B cell (primary cell): ENCODE results near the gene HDAC9. TPM values are rescaled to one million over a fixed set of nuclear protein-coding genes. Genes with fewer than 3 reads are reported as not detected.
A peak's percentile ranks its signal among the peaks of the same experiment; 100 is the strongest.

Experiments used
- ATAC-seq: fragments of 200-7000 bp; cut with Tn5 transposase; one replicate; pipeline ENCODE4 v1.10.0; 2021; ENCODE audit warnings: low read depth, mild to moderate bottlenecking, moderate number of reproducible peaks, moderate library complexity
- CTCF ChIA-PET: fragments of 350-600 bp; sonication (Branson Sonifier 250); formaldehyde crosslinking; loops from one replicate; lab custom pipeline; 2021; ENCODE audit warnings: antibody characterized with exemption, inconsistent platforms; lab: Charles Lee
- POLR2A ChIA-PET: fragments of 350-600 bp; sonication (Branson Sonifier 250); formaldehyde crosslinking; loops from one replicate; lab custom pipeline; 2021; ENCODE audit warnings: antibody characterized with exemption; lab: Charles Lee
- DNase-seq: peaks from one replicate; pipeline ENCODE4 v3.0.0; 2013
- H2AFZ ChIP-seq: 2 replicates; pipeline ENCODE4 v1.6.1; 2012; ENCODE audit warnings: mild to moderate bottlenecking, low read depth, low read length; ENCODE audit not compliant: insufficient read depth, poor library complexity, severe bottlenecking
- H3K27ac ChIP-seq, 2 donors: 1 replicate in 1 of 2; 2 replicates in 1 of 2; pipeline ENCODE4 v1.5.1; 2012 to 2013; ENCODE audit warnings: low read length in 2 of 2, mild to moderate bottlenecking in 2 of 2, moderate library complexity in 1 of 2
- H3K27me3 ChIP-seq, 4 experiments: fragments of 200-600 bp in 1 of 4; sonication (generic) in 1 of 4; replicated peaks in 1 of 4; 1 replicate in 2 of 4; 2 replicates in 2 of 4; pipeline versions ENCODE4 v1.6.1 to v1.7.0; 2013 to 2016; ENCODE audit warnings: low read length in 3 of 4, mild to moderate bottlenecking in 2 of 4, mixed read lengths in 1 of 4, moderate library complexity in 1 of 4; ENCODE audit not compliant: insufficient read depth in 4 of 4, control insufficient read depth in 3 of 4; ENCODE audit errors: control extremely low read depth in 1 of 4
- H3K36me3 ChIP-seq, 2 experiments: replicated peaks in 1 of 2; 1 replicate in 1 of 2; 2 replicates in 1 of 2; pipeline versions ENCODE4 v1.6.1 to v1.7.1; 2013; ENCODE audit warnings: low read length in 1 of 2; ENCODE audit not compliant: insufficient read depth in 2 of 2, control insufficient read depth in 1 of 2; ENCODE audit errors: control extremely low read depth in 1 of 2, extremely low read depth in 1 of 2
- H3K4me1 ChIP-seq, 2 donors: fragments of 200-600 bp in 1 of 2; sonication (generic) in 1 of 2; 1 replicate in 1 of 2; 2 replicates in 1 of 2; pipeline versions ENCODE4 v1.5.1 to v1.6.1; 2013 to 2017; ENCODE audit warnings: low read length in 2 of 2; ENCODE audit not compliant: control insufficient read depth in 2 of 2, insufficient read depth in 2 of 2
- H3K4me2 ChIP-seq: replicated peaks from 2 replicates; pipeline ENCODE3; 2012; ENCODE audit warnings: mild to moderate bottlenecking, low read depth, low read length; ENCODE audit not compliant: poor library complexity, severe bottlenecking
- H3K4me3 ChIP-seq, 5 experiments: fragments of 200-600 bp in 1 of 5; sonication (generic) in 1 of 5; 1 replicate in 3 of 5; 2 replicates in 2 of 5; pipeline versions ENCODE4 v1.5.1 to v1.7.0; 2011 to 2016; ENCODE audit warnings: low read length in 4 of 5, mild to moderate bottlenecking in 4 of 5, low read depth in 2 of 5, control low read depth in 1 of 5, moderate library complexity in 1 of 5; ENCODE audit not compliant: insufficient read depth in 1 of 5; ENCODE audit errors: control extremely low read depth in 1 of 5, extremely low read depth in 1 of 5
- H3K79me2 ChIP-seq: fragments of 200-600 bp; sonication (generic); one replicate; pipeline ENCODE4 v1.6.0; 2016; ENCODE audit warnings: low read length; ENCODE audit not compliant: control insufficient read depth, insufficient read depth
- H3K9ac ChIP-seq: fragments of 200-600 bp; sonication (generic); 2 replicates; pipeline ENCODE4 v1.6.1; 2017; ENCODE audit warnings: mild to moderate bottlenecking, low read length, moderate library complexity
- H3K9me3 ChIP-seq, 3 donors: one replicate each; pipeline versions ENCODE4 v1.6.1 to v1.7.1; 2013; ENCODE audit warnings: low read length in 2 of 3; ENCODE audit not compliant: control insufficient read depth in 2 of 3, insufficient read depth in 1 of 3; ENCODE audit errors: control extremely low read depth in 1 of 3
- H4K20me1 ChIP-seq: 2 replicates; pipeline ENCODE4 v1.6.0; 2012; ENCODE audit warnings: mild to moderate bottlenecking, low read length; ENCODE audit not compliant: insufficient read depth, control insufficient read depth, poor library complexity, severe bottlenecking
- H3K27ac Mint-ChIP-seq: one replicate; pipeline ENCODE4 v1.8.0; 2021; ENCODE audit warnings: mixed read lengths
- H3K27me3 Mint-ChIP-seq: one replicate; pipeline ENCODE4 v1.8.0; 2021; ENCODE audit warnings: mixed read lengths
- H3K4me1 Mint-ChIP-seq: one replicate; pipeline ENCODE4 v1.8.0; 2021; ENCODE audit warnings: mixed read lengths
- H3K4me3 Mint-ChIP-seq: one replicate; pipeline ENCODE4 v1.8.0; 2021; ENCODE audit warnings: mixed read lengths
- H3K9me3 Mint-ChIP-seq: one replicate; pipeline ENCODE4 v1.8.0; 2022; ENCODE audit warnings: mixed read lengths; ENCODE audit not compliant: insufficient read depth
- CTCF ChIP-seq: fragments of 200-600 bp; IDR thresholded peaks from one replicate; pipeline ENCODE4 v1.8.0; 2022; ENCODE audit warnings: antibody characterized with exemption, mild to moderate bottlenecking
- EZH2 ChIP-seq: IDR thresholded peaks from 2 replicates; pipeline ENCODE4 v1.6.1; 2012; ENCODE audit warnings: borderline replicate concordance, low read depth, mild to moderate bottlenecking, moderate library complexity, low read length; ENCODE audit not compliant: insufficient read depth, poor library complexity, severe bottlenecking
- whole genome bisulfite sequencing: methylation state at CpG from one replicate; pipeline ENCODE4 v1.1.5; 2013; ENCODE audit warnings: missing lambda C conversion rate; ENCODE audit not compliant: insufficient coverage; 5-methylcytosine and 5-hydroxymethylcytosine counted together
- intact Hi-C: fragments of 100-400 bp; cut with micrococcal nuclease; formaldehyde crosslinking; loops from one replicate; pipeline ENCODE4 v1.10.0; 2022
- polyA plus RNA-seq: library from polyadenylated mRNA; depleted of rRNA; stranded (reverse); fragments of >200 nt; gene quantifications from 2 replicates; pipeline ENCODE4 v1.2.3, GENCODE V29; 2012
- total RNA-seq, 2 donors: library from RNA; stranded (reverse); fragments of 120-200 nt in 1 of 2; gene quantifications; 1 replicate in 1 of 2; 2 replicates in 1 of 2; pipeline versions ENCODE4 v1.2.3 to v1.2.4, GENCODE V29; 2013 to 2022

HDAC9 gene
- total and polyA plus RNA-seq, 2 donors (not counting 1 experiment from before 2014, with no cell fraction given) = 49.1 to 64.8 TPM

- no peak overlapping the region for H3K4me2 ChIP-seq
- H3K79me2 ChIP-seq = peaks cover 97% of the 10 kb centered on the region
- Mint-ChIP-seq H3K27ac (peak overlapping the region; percentile 47), H3K4me3 (peak overlapping the region; percentile 14), H3K4me1 (peaks cover 69% of the 10 kb centered on the region), H3K9me3 (no peaks in the 10 kb centered on the region), H3K27me3 (no peaks in the 10 kb centered on the region)
- H4K20me1 ChIP-seq = no peaks in the 10 kb centered on the region
- WGBS = 88% methylated on average over 1 of the region's 2 CpGs
- intact Hi-C loops = loop anchor here (1.0 kb wide), 1 partner anchor 9 kb away; no protein-coding TSS in a partner anchor
- ATAC-seq (no peak), DNase-seq (no peak)
- no peaks in the 10 kb centered on the region for H3K27me3 ChIP-seq
- ChIA-PET CTCF (interaction anchor here (0.9 to 1.4 kb wide), 6 partner anchors 10 to 178 kb away, joined by 3 to 4 read pairs (median 4); no protein-coding TSS in a partner anchor), POLR2A (interaction anchor here (1.1 to 1.4 kb wide), 2 partner anchors 28 to 31 kb away, joined by 4 to 8 read pairs; no protein-coding TSS in a partner anchor)
- peaks cover 0 to 6% (median 0%) of the 10 kb centered on the region in 3 donors for H3K9me3 ChIP-seq
- H3K4me1 ChIP-seq = peaks cover 43 to 57% of the 10 kb centered on the region in 2 donors
- no peaks in the 10 kb centered on the region for H3K36me3 ChIP-seq
- no peak overlapping the region for H3K27ac ChIP-seq
- H2AFZ ChIP-seq = no peak overlapping the region
- H3K9ac ChIP-seq = no peak overlapping the region
- TF ChIP-seq CTCF (no peak), EZH2 (no peak)
- no peak overlapping the region for H3K4me3 ChIP-seq
Measured at GRCh38 chr7:18535810-18536415, 40.4 kb downstream of the HDAC9 start.

- H3K4me2 ChIP-seq = no peak overlapping the region
- H3K9ac ChIP-seq = no peak overlapping the region
- DNase-seq (no peak), ATAC-seq (no peak)
- H3K79me2 ChIP-seq = peaks cover 100% of the 10 kb centered on the region
- no peak overlapping the region for H3K27ac ChIP-seq
- Mint-ChIP-seq H3K4me1 (peaks cover 67% of the 10 kb centered on the region), H3K4me3 (no peak overlapping the region), H3K27ac (no peak overlapping the region), H3K9me3 (no peaks in the 10 kb centered on the region), H3K27me3 (no peaks in the 10 kb centered on the region)
- no peak overlapping the region for H2AFZ ChIP-seq
- H4K20me1 ChIP-seq = no peaks in the 10 kb centered on the region
- H3K36me3 ChIP-seq = no peaks in the 10 kb centered on the region
- POLR2A ChIA-PET = interaction anchor here (1.4 kb wide), 1 partner anchor 28 kb away, joined by 4 read pairs; no protein-coding TSS in a partner anchor
- no peak overlapping the region for H3K4me3 ChIP-seq
- TF ChIP-seq CTCF (no peak), EZH2 (no peak)
- CTCF ChIA-PET = interaction anchor here (0.7 to 1.4 kb wide), 5 partner anchors 10 to 178 kb away, joined by 3 to 5 read pairs (median 4); no protein-coding TSS in a partner anchor
- no CpG with 5 or more reads among the region's 1 CpG for WGBS
- peaks cover 0 to 6% (median 0%) of the 10 kb centered on the region in 3 donors for H3K9me3 ChIP-seq
- H3K27me3 ChIP-seq = no peaks in the 10 kb centered on the region
- H3K4me1 ChIP-seq = peaks cover 43 to 56% of the 10 kb centered on the region in 2 donors
- intact Hi-C loops = loop anchor here (1.0 kb wide), 1 partner anchor 9 kb away; no protein-coding TSS in a partner anchor
Measured at GRCh38 chr7:18536486-18536885, 40.9 kb downstream of the HDAC9 start.
